GM21619 (cell line): ENCODE data around the gene PAPSS2.
"Not testable (repeated sequence)": the region's sequence is repeated elsewhere in the genome, so short reads cannot be mapped to it uniquely, and the experiment has no call there.

ENCODE experiments used
- ATAC-seq: cut with Tn5 transposase; IDR thresholded peaks from one replicate; pipeline ENCODE4 v1.9.1; 2021; ENCODE audit not compliant: unreplicated experiment

The PAPSS2 gene

DNA sequence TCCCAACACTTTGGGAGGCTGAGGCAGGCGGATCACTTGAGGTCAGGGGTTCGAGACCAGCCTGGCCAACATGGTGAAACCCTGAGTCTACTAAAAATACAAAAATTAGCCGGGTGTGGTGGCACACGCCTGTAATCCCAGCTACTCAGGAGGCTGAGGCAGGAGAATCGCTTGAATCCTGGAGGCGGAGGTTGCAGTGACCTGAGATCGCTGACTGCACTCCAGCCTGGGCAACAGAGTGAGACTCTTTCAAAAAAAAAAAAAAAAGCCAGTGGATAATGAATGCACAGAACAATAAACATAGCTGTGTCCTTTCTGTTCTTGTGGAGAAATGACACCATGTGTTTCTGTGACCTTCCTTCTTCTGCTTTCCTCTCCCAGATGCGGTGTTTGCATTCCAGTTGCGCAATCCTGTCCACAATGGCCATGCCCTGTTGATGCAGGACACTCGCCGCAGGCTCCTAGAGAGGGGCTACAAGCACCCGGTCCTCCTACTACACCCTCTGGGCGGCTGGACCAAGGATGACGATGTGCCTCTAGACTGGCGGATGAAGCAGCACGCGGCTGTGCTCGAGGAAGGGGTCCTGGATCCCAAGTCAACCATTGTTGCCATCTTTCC, 83.4 kb downstream of the PAPSS2 start:
- not testable (repeated sequence) for ATAC-seq

GRCh38 chr10:87744606-87745005, 84.9 kb downstream of the PAPSS2 start:
- no peak for ATAC-seq

DNA sequence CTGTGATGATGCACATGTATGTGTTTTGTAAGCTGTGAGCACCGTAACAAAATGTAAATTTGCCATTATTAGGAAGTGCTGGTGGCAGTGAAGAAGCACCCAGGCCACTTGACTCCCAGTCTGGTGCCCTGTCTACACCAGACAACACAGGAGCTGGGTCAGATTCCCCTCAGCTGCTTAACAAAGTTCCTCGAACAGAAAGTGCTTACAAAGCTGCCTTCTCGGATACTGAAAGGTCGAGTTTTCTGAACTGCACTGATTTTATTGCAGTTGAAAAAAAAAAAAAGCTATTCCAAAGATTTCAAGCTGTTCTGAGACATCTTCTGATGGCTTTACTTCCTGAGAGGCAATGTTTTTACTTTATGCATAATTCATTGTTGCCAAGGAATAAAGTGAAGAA, 87.2 kb downstream of the PAPSS2 start:
- no peak for ATAC-seq

GRCh38 chr10:87748244-87748643, 88.6 kb downstream of the PAPSS2 start:
- ATAC-seq: not testable (repeated sequence)

GRCh38 chr10:87750001-87750671, 90.5 kb downstream of the PAPSS2 start:
- ATAC-seq: no peak

- ATAC-seq: peak; percentile 56
Observed at GRCh38 chr10:87750817-87751216, 91.1 kb downstream of the PAPSS2 start.

DNA sequence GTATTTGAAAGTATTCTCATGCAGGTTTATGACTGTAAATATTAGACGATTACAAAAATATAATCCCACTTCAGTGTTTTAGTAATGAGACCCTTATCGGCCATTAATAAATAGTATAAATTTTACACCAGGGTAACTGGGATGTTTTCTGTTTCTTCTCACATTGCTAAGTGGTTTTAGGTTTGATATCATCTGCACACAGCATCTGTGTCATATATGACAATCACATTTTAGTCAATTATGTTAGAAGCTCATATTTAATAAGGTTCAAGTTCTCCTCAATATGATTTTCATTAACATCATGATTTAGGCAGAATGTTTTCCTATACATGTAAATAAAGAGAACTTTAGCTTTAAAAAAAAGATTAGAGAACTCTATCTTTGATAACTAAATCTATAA, 91.6 kb downstream of the PAPSS2 start:
- ATAC-seq: no peak

- no peak for ATAC-seq
Observed at GRCh38 chr10:87752566-87752965, 92.9 kb downstream of the PAPSS2 start.

DNA sequence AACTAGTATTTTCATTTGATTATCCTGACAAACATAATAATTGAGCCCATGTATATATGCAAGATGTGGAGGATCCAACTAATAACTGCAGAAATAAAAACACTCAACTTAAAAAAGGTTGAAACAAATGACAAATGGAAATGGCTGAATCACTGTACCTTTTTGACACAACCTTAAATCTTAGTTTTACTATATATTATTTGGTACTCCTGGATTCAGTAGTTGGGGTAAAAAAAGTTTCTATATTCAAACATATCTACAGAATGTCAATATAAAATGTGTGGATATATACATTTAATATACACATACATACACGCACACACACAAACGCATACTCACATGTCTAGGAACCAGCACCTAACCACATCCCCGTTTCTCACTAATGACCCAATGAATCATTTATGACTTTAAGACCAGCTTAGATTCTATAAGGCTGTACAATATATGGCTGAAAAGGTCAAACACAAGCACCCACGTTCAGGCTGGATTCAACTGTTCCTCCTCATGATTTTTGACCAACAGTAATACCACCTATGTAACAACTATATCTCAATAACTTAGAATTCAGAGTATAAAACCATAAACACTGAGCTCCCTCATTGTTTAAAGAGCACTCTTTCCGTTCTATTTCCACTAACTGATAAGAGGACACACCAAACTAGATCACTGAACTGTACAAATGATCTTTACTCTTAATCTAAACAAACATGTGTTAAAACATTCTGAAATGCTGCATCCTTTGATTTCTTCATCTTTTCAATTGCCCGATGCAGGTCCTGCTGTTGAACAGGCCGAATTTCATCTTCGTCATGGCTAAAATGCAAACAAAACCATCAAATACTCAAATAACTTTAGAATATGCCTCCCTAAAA, 94.6 kb downstream of the PAPSS2 start:
- no peak for ATAC-seq

GRCh38 chr10:87757685-87758084, 98.0 kb downstream of the PAPSS2 start:
- ATAC-seq: no peak

- ATAC-seq: no peak
Observed at GRCh38 chr10:87759551-87759950, 99.9 kb downstream of the PAPSS2 start.

DNA sequence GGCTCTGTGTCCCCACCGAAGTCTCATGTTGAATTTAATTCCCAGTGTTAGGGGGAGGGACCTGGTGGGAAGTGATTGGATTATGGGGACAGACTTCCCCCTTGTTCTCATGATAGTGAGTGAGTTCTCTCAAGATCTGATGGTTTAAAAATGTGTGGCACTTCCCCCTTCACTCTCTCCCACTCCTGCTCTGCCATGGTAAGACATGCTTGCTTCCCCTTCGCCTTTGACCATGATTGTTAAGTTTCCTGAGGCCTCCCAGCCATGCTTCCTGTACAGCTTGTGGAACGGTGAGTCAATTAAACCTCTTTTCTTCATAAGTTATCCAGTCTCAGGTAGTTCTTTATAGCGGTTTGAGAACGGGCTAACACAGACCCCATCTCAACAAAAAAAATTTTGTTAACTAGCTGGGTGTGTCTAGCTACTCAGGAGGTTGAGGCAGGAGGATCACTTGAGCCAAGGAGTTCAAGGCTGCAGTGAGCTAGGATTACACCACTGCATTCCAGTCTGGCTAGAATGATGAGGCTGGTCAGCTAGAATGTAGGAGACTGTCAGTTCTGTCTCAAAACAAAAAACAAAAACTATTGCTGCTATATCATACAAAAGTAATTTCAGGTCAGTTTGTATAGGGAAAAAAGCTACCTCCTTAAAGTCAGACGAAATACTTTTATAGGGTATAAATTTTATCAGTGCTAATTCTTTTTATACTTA, 100.7 kb downstream of the PAPSS2 start:
- no peak for ATAC-seq

- ATAC-seq: no peak
Observed at GRCh38 chr10:87761153-87761552, 101.5 kb downstream of the PAPSS2 start.

DNA sequence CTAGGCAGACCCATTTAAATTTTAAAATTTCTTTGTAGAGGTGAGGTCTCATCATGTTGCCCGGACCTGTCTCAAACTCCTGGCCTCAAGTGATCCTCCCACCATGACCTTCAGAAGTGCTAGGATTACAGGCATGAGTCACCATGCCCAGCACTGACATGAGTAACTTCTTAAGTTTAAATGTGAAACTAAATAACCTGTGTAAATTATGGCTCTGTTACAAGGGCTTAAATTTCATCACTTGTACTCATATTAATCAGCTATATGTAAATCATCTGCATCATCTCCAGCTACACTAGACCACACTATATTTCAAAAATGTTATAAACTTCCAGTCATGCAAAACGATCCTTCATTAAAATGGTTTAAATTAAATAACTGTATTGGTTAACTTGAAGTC, 102.2 kb downstream of the PAPSS2 start:
- ATAC-seq: peak; percentile 88

DNA sequence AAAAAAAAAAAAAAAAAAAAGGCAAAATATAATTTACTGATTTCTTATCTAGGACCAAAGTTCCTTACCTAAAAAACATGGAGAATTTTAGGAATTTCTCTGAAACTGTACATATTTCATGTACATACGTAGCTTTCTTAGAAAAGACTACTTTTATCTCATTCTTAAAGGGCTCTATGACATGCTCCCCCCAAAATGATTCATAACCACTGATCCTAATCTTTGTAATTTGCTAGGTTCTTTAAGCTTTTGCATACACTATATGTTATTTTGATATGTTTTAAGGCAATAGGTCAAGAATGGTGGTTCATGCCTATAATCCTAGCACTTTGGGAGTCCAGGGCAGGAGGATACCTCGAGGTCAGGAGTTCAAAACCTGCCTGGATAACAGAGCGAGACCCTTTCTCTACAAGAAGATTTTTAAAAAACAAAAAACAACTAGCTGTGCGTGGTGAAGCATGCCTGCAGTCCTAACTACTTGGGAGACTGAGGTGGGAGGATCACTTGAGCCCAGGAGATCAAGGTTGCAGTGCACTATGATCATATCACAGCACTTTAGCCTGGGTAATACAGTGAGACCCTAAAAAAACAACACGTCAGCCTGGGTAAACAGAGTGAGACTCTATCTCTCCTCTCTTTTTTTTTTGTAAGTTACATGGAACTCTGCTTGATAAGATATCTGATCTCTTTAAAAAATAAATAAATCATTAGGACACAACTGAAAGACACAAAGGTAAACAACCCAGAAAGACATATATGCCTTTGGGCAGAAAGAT, 103.6 kb downstream of the PAPSS2 start:
- no peak for ATAC-seq

DNA sequence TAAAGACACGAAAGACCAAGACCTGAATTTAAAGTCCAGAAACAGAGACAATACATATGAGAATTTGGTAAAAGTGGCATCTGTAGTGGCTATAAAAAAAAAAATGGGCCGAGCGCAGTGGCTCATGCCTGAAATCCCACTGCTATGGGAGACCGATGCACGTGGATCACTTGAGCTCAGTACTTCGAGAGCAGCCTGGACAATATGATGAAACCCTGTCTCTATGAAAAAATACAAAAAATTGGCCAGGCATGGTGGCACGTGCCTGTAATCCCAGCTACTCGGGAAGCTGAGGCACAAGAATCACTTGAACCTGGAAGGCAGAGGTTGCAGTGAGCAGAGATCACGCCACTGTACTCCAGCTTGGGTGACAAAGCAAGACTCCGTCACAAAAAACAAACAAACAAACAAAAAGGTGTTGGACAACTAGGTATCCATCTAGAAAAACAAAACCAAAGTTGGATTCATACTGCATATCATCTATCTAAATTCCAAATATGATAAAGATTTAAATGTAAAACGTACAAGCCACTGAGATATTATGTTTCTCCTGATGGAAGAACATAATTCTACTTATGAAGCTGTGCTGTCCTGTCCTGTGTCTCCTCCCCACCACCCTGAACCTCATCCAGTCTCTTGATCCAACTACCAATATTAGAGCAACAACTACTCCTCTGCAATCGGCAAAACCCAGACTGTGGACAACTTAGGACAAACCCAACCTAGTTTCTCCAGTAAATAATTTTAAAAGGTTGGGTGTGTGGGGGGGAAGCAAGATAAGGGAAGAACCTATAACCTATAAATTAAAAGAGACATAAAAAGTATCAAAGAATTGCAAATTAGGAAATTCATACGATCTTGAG, 104.6 kb downstream of the PAPSS2 start:
- ATAC-seq: no peak

DNA sequence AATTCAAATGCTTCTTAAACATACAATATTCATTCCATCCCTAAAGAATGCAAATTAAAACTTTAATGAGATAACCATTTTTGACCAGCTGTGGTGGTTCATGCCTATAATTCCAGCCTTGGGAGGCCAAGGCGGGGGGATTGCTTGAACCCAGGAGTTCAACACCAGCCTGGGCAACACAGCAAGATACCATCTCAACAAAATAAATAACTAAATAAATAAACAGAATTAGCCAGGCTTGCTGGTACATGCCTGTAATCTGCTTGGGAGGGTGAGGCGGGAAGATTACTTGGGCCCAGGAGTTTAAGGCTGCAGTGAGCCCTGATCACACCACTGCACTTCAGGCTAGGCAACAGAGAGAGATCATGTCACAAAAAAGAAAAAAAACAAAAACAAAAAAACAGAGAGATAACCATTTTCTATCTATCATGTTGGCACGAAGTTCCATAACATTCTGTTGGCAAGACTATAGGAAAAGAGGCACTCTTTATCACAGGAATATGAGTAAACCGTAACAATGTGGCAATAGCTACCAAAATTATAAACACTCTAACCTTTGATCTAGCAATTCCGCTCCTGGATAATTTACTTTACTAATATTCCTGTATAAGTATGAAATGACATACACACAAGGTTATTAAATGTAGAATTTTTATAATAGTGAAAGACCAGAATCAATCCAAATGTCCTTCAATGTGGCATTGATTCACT, 106.1 kb downstream of the PAPSS2 start:
- ATAC-seq: no peak

- ATAC-seq: no peak
Observed at GRCh38 chr10:87767253-87767652, 107.6 kb downstream of the PAPSS2 start.
